NB4 (cell line): ENCODE results near the gene CHCHD6.

Experiments used
- MYC ChIP-seq: IDR thresholded peaks from 2 replicates; pipeline ENCODE4 v1.6.1; 2011; ENCODE audit warnings: low read depth, low read length
- POLR2A ChIP-seq: IDR thresholded peaks from 2 replicates; pipeline ENCODE4 v1.6.1; 2011; ENCODE audit warnings: mild to moderate bottlenecking; ENCODE audit not compliant: insufficient read length; ENCODE audit errors: extremely low read depth
- TF ChIP-seq, protein P1 (sequence below): IDR thresholded peaks from one replicate; pipeline ENCODE4 v1.5.1; 2012; ENCODE audit warnings: low read depth, low read length
- TF ChIP-seq, protein P2 (sequence below): IDR thresholded peaks from 2 replicates; pipeline ENCODE4 v1.6.1; 2011; ENCODE audit warnings: low read depth, low read length

DNA sequence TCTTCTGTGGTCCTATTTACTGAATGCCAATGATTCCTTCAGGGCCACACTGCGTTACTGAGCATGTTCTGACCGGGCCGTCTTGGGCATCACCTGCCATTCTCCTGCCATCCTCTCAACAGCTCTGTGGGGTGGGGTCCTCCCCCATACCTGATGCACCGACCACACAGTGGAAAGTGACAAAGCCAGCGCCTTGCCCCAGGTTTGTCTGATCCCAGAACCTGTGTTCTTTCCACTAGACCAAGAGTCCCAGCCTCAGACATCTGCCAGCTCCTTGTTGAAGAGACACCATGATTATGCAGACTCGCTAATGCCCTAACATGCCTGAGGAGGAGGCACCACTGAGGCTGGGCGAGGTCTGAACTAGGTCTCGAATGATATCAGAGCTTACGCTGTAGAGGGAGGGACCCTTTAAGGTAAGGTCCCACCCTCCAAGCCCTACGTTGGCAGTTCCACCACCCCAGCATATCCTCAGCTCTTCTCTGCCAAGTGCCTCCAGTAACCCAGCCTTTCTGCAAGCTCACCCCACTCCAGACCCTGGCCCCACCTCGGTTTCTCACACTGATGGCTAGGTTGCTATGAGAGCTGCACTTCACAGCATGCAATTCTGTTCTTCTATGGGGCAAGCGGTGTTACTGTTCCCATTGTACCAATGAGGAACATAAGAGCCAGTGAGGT lies 249.1 kb downstream of the CHCHD6 start:
- TF ChIP-seq POLR2A (no peak), MYC (no peak)
- TF ChIP-seq, protein P1, sequence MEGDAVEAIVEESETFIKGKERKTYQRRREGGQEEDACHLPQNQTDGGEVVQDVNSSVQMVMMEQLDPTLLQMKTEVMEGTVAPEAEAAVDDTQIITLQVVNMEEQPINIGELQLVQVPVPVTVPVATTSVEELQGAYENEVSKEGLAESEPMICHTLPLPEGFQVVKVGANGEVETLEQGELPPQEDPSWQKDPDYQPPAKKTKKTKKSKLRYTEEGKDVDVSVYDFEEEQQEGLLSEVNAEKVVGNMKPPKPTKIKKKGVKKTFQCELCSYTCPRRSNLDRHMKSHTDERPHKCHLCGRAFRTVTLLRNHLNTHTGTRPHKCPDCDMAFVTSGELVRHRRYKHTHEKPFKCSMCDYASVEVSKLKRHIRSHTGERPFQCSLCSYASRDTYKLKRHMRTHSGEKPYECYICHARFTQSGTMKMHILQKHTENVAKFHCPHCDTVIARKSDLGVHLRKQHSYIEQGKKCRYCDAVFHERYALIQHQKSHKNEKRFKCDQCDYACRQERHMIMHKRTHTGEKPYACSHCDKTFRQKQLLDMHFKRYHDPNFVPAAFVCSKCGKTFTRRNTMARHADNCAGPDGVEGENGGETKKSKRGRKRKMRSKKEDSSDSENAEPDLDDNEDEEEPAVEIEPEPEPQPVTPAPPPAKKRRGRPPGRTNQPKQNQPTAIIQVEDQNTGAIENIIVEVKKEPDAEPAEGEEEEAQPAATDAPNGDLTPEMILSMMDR = no peak
- TF ChIP-seq, protein P2, sequence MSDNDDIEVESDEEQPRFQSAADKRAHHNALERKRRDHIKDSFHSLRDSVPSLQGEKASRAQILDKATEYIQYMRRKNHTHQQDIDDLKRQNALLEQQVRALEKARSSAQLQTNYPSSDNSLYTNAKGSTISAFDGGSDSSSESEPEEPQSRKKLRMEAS = no peak
